NCI-H345 treated with DMSO at 0.1 percent for 48 hours (cell line): ENCODE results near the gene GLE1.
A peak's percentile ranks its signal among the peaks of the same experiment; 100 is the strongest.

ENCODE experiments used
- DNase-seq: peaks from one replicate; lab custom pipeline; 2025; ENCODE audit not compliant: unreplicated experiment; lab: John Stamatoyannopoulos, UW

The GLE1 gene, protein sequence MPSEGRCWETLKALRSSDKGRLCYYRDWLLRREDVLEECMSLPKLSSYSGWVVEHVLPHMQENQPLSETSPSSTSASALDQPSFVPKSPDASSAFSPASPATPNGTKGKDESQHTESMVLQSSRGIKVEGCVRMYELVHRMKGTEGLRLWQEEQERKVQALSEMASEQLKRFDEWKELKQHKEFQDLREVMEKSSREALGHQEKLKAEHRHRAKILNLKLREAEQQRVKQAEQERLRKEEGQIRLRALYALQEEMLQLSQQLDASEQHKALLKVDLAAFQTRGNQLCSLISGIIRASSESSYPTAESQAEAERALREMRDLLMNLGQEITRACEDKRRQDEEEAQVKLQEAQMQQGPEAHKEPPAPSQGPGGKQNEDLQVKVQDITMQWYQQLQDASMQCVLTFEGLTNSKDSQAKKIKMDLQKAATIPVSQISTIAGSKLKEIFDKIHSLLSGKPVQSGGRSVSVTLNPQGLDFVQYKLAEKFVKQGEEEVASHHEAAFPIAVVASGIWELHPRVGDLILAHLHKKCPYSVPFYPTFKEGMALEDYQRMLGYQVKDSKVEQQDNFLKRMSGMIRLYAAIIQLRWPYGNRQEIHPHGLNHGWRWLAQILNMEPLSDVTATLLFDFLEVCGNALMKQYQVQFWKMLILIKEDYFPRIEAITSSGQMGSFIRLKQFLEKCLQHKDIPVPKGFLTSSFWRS

GRCh38 chr9:128504485-128505413, at the start of gene GLE1:
GLE1 (plus strand) TSS chr9:128504719; CDS start chr9:128504806, 87 bp downstream.
- peak; percentile 92 for DNase-seq

- DNase-seq = peak; percentile 23
Observed at GRCh38 chr9:128454991-128455390, 49.5 kb upstream of the GLE1 start.

GRCh38 chr9:128455849-128456612, 48.5 kb upstream of the GLE1 start, which contains the start of gene ODF2:
ODF2 (plus strand) TSS chr9:128456006; CDS start chr9:128456092, 86 bp downstream.
- DNase-seq = peak; percentile 96

GRCh38 chr9:128456613-128457061, 47.9 kb upstream of the GLE1 start:
- peak; percentile 47 for DNase-seq

DNA sequence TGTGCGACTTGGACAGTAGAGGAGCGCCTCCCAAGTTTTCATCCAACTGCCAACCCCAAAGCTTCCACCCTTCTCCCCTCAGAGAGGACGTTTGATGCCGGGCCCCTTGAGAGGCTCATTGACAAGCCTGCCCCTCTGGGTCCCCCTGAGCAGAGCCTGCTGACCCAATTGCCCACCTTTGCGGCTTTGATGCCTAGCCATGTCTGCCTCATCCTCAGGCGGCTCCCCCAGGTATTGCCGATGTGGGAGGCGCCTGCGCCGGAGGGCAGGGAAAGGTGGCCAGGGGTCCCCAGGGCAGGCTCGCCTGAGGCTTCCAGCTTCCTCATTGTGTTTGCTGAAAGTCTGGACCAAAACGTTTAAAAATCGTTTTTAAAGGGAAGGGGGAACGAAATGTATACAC, 47.3 kb upstream of the GLE1 start:
- no peak for DNase-seq

DNA sequence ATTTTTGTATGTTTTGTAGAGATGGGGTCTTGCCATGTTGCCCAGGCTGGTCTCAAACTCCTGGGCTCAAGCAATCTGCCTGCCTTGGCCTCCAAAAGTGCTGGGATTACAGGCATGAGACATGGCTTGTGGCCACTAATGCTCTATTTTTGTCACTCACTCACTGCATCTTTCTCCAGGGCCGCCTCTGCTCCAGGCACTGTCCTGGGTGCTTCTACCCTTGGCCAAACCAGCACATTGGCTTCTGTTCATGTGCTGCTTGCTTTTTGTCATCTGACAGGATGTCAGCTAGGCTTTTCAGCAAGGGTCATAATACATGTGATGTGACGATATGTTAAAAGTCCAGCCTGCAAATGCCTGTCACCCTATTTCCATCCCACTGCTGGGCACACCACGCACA, 45.5 kb upstream of the GLE1 start:
- DNase-seq = no peak

- DNase-seq = no peak
Observed at GRCh38 chr9:128469070-128469469, 35.4 kb upstream of the GLE1 start.

- DNase-seq = no peak
Observed at GRCh38 chr9:128470560-128470959, 34.0 kb upstream of the GLE1 start.

GRCh38 chr9:128473104-128473503, 31.4 kb upstream of the GLE1 start:
- DNase-seq = no peak

GRCh38 chr9:128475867-128476266, 28.7 kb upstream of the GLE1 start:
- DNase-seq = no peak

GRCh38 chr9:128479262-128479661, 25.3 kb upstream of the GLE1 start:
- DNase-seq = no peak

DNA sequence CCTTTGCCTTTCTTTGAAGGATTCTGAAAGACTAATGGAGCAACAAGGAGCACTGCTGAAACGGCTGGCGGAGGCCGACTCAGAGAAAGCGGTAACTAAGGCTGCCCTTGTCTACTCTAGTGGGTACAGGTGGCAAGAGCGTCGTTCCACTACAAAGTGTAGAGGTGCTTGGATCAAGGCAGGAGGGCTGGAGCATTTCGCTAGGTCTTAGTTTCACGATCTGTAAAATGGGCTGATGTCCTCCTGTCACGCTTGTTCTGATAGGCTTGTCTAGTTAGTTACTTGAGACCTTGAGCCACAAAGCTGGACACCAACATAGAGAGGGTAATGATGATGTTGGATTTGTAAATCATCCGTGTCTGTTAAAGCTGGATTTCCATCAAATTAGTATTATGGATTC, 23.0 kb upstream of the GLE1 start:
- DNase-seq = no peak

DNA sequence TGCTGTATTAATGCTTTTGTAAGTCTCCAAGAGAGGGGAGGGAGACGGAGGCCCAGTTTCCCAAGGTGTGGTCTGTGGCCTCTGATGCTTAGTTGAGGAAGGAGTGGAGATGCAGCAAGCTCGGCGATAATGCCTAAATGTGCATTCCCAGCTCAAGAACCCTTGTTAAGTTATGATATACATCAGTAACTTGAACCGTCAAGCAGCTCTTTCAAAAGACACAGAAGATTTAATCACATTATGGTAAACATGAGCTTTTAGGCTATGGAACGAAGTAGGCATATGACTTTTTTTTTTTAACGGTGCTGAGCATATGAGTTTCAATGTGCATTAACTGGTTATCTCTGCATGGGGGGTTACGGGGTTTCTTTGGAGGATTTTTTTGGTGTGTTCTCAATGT, 22.3 kb upstream of the GLE1 start:
- no peak for DNase-seq

DNA sequence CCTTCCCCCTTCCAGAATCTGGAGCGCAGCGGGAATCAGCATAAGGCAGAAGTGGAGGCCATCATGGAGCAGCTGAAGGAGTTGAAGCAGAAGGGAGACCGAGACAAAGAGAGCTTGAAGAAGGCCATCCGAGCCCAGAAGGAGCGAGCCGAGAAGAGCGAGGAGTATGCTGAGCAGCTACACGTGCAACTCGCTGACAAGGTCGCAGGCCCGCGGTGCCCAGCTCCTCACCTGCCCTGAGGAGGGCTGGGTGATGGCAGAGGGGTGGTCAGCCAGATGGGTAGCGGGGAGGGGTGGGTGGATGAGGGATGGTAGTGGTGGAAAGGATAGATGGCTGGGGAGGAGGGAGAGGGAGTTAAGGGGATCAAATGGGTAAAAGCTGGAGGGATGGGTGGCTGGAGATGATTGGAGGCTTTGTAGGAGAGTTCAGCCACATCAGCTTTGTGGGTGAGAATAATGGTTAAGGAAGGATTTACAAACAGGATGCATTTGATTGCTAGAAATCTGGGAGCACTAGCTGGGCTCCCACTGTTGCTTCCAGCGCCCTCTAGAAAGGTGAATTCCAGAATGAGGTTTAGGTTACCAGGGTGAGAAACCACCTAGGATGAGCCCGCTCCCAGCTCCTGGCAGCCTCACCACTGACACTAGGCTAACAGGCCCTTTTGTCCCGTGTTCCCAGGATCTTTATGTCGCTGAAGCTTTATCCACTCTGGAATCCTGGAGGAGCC, 19.7 kb upstream of the GLE1 start:
- DNase-seq = no peak

DNA sequence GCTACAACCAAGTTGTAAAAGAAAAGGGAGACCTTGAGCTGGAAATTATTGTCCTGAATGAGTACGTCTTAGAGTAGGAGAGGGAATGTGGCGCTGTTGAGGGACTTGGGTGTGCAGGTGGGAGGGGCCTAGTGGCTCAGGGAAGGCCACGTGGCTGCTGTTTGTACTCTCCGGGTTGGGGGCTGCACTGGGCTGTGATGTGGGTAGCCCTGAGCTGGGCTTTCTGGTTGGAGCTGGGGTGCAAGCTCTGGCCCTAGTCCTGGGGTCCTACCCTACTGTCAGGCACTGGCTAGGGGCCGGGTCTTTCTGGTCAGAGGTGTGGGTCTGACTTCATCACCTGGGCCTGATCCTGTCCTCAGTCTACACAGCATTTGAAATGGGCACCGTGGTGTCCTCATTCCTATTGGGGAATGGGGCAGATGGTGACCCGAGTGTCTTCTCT, 19.1 kb upstream of the GLE1 start:
- no peak for DNase-seq

DNA sequence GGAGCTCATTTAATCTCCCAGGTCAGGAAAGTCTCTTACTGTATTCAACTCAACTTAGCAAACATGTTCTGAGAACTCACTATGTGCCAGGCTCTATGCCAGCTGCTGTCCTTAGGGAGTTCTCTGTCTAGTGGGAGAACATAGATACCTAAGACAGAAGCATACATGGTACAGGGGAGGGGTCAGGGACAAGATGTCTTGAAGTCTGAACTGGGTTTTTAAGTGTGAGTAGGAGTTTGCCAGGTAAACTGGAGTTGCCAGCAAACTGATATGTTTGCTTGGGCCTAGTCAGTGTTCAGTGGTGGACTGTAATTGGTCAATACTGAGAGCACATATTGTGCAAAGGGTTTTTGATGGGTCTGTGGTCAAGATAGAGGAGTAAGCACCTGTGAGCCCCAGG, 18.3 kb upstream of the GLE1 start:
- DNase-seq = no peak

- no peak for DNase-seq
Observed at GRCh38 chr9:128493424-128493823, 11.1 kb upstream of the GLE1 start.

DNA sequence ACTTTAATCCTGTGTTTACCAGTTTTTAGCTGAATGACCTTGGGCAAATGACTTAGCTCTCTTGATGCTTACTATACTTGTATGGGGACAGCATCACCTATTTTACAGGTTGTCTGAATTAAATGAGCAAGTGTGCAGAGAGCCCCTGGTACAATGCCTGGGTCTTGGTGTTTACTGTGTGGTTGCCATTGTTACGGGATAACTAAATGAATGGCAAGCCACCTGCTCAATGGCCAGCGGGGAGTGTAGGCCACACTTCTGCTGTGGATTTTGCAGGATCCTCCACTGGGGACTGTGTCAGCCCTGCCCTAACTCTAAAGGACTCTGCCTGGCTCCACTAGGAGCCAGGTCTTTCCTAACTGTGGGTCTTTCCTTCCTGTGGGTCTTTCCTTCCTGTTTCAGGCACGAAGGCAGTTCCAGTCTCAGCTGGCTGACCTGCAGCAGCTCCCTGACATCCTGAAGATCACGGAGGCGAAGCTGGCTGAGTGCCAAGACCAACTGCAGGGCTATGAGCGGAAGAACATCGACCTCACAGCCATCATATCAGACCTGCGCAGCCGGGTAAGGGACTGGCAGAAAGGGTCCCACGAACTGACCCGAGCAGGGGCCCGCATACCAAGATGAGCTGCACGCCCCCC, 10.3 kb upstream of the GLE1 start:
- peak; percentile 22 for DNase-seq

- DNase-seq = no peak
Observed at GRCh38 chr9:128494746-128495129, 9.8 kb upstream of the GLE1 start.
